Ecto neural progenitor cell (in vitro differentiated cells): ENCODE measurements around the gene MAP3K3.
A peak's percentile ranks its signal among the peaks of the same experiment; 100 is the strongest.

ENCODE experiments used
- DNase-seq: peaks from one replicate; pipeline ENCODE4 v3.0.0-alpha.2; 2018; ENCODE audit warnings: low spot score

Gene MAP3K3

DNA sequence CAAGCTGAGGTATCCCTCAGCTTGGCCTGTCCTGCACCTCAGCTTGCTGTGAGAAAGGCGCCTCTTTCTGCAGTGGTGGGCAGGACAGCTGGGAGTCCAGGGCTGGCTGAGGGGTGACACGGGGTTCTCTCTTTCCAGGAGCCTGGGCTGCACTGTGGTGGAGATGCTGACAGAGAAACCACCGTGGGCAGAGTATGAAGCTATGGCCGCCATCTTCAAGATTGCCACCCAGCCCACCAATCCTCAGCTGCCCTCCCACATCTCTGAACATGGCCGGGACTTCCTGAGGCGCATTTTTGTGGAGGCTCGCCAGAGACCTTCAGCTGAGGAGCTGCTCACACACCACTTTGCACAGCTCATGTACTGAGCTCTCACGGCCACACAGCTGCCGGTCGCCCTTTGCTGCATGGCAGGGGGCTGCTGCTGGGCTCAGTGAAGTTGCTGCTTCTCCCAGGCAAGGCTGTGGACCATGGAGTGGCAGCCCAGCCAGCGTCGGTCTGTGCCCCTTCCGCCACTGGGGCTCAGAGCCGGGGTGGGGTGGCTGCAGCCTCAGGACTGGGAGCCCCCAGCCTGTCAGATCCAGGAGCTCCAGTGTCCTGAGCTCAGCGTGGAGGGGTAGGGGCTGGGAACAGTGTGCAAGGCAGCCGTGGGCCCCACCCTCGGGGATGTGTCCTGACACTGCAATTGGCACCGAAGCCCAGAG lies 71.3 kb downstream of the MAP3K3 start:
- DNase-seq = no peak

DNA sequence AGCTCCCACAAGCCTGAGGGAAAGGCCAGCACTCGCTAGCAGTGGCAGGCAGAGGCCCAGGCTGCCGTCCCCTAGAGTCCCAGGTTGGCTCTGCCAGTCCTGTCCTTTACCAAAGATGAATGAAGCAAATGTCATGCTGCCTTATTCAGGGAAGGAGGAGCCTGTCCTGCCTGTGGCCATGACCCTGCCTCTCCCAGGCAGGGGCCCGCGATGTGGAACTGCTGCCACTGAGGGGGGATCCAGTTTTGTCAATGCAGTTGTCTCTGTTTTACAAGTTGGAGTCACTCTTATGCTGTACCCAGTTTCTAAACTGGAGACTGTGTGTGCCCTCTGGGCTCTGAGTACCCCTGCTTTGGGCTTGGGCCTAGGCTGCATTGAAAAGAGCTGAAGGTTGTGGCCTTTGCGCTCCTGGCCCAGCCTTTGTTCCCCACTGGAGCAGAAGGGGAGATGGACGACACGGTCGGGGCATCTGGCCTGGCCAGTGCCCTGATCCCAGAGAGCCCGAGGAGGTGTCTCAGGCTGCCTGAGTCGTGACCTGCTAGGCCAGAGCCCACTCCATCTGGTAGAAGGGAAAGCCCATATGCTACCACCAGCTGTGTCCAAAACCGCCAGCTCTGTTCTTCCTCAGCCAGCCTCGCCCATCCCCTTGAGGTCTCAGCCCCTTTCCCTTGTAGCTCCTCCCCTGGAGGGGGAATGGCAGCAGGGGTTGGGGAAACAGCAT lies 72.2 kb downstream of the MAP3K3 start:
- DNase-seq = no peak

GRCh38 chr17:63694950-63695773 lies 72.9 kb downstream of the MAP3K3 start:
- DNase-seq = no peak

GRCh38 chr17:63695889-63696288 lies 73.7 kb downstream of the MAP3K3 start:
- peak; percentile 43 for DNase-seq

- peak; percentile 65 for DNase-seq
These were observed 74.3 kb downstream of the MAP3K3 start for GRCh38 chr17:63696381-63696961.

GRCh38 chr17:63697341-63698286 lies 75.4 kb downstream of the MAP3K3 start:
- DNase-seq = peak; percentile 57

DNA sequence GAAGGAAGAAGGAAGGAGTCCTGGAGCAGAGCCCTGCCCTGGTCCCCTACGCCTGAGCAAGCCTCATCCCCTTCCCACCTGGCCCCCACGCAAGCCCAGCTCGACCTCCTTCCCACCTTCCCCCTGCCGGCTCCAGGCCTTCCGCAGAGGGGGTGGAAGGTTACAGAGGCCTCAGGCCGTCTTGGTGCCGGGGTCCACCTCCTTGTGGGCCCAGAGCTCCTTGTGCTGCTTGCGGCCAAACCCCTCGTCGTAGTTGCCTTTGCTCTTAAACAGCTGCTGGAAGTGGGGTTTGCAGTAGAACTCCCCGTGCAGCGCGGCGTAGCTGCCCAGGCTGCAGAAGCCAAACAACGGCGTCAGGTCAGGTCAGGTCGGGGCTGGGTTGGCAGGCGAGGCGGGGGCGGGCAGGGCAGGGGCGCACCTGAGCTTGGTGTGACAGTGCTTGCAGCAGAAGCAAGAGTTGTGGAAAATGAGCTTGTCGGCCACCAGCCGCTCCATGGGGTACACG lies 76.2 kb downstream of the MAP3K3 start:
- peak; percentile 58 for DNase-seq

GRCh38 chr17:63698886-63699637 lies 76.8 kb downstream of the MAP3K3 start:
- DNase-seq = peak; percentile 79

- peak; percentile 92 for DNase-seq
These were observed 77.7 kb downstream of the MAP3K3 start, which contains the start of gene LIMD2 for GRCh38 chr17:63699638-63700527. Gene LIMD2 (minus strand): TSS chr17:63700125. CDS start chr17:63699298, 827 bp downstream.

DNA sequence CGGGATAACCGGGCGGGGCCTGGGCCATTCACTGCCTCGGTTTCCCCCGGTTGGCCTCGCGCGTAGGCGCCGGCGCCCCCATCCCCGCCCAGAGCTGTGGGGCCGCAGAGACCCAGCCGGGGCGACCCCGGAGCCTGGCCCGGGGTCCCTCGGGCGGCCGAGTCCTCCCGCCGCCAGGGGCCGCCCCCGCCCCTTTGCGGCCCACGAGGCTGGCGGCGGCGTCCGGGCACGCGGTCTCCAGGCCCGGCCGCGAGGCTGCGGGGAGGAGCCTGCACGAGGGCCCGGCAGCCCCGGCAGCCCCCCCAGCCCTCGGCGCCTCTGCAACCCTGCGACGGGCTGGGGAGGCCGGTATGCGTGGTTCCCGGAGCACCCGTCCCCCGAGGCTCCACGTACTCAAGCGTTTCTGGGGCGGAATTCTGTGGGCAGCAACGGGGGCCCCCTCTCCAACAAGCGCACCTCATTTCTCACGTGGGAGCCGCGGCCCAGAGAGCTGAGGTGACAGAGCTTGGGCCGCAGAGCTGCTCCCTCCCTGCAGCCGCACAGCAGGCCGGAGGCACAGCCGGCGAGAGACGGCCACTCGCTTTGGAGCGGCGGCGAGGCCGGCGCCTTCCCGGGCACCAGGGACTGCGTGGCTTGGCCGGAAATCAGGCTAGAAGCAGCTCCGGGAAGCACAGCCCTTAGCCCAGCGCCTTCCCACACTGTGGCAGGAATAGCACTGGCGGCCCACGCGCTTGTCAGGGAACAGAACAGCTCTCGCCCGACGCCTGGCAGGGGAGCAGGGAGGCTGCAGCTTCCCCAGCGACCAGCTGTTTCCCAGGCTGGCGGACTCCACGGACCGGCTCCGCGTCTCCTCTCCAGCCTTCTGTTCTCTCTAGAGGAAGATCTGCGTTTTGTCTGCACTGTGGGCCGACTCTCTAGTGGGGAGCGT lies 78.6 kb downstream of the MAP3K3 start:
- DNase-seq = peak; percentile 78

GRCh38 chr17:63701456-63701820 lies 79.2 kb downstream of the MAP3K3 start:
- DNase-seq = no peak

DNA sequence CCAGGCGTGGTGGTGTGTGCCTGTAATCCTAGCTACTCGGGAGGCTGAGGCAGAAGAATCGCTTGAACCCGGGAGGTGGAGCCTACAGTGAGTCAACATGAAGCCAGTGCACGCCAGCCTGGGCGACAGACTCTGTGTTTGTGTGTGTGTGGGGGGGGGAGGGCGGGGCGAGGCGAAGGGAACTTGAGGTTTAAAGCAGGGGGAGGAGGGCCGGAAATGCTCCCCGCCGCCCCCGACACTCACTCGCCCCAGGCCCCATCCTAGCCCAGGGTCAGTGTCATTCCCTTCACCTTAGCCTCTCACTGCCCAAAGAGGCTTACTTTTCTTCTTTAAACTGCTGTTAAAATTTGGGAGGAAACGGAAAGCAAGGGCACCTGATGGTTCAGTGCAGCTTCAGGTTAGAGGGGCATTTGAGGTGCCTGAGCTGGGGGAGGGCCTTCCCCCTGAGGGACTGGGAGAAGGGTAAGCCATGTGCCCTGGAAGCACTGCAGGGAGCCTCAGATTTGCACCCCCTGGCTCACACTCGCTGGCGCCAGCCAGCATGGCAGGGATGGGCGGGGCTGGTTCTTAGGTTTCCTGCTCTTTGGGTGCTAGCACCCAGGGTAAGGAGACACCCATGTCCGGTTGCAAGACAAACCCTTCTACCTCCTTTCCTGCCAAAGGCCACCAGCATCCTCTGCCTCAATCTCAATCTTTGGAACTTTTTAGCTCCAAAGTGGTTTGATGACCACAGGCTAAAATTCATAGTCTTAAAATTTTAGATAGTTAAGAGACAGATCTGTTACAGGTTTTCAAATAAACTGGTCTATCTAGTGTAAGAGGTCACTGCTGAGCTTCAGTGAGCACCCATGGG lies 79.9 kb downstream of the MAP3K3 start:
- peak; percentile 41 for DNase-seq

DNA sequence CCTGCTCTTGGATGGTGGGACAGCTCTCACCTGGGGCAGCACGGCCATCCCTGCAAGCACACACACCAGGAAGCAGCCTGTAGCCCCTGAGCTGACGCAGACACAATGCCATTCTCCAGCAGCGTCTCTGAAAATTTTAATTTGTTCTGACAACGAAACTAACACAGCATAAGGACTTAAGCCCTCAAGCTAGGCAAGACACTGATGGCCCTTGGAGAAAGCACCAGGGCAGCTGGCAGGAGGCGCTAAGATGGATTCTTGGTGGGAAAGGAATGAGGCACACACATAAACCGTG lies 80.5 kb downstream of the MAP3K3 start:
- DNase-seq = peak; percentile 43

DNA sequence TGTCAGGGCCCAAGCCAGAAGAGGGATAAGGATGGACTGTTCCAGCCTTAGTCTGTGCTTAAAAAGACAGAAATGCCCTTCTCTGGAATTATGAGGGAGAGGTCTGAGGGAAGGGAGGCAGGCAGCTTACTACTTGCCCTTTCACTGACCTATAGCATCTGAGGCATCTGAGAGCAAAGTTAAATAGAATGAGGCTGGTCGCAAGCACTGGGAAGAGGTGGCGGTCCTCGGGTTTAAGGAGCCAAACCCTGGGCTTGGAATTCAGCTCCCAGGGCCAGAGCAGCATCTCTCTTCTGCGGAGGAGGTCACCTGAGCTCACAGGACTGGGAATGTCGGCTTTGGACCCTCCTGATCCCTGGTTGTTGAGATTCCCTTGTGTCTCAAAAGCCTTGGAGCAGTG lies 80.8 kb downstream of the MAP3K3 start:
- DNase-seq = peak; percentile 34

DNA sequence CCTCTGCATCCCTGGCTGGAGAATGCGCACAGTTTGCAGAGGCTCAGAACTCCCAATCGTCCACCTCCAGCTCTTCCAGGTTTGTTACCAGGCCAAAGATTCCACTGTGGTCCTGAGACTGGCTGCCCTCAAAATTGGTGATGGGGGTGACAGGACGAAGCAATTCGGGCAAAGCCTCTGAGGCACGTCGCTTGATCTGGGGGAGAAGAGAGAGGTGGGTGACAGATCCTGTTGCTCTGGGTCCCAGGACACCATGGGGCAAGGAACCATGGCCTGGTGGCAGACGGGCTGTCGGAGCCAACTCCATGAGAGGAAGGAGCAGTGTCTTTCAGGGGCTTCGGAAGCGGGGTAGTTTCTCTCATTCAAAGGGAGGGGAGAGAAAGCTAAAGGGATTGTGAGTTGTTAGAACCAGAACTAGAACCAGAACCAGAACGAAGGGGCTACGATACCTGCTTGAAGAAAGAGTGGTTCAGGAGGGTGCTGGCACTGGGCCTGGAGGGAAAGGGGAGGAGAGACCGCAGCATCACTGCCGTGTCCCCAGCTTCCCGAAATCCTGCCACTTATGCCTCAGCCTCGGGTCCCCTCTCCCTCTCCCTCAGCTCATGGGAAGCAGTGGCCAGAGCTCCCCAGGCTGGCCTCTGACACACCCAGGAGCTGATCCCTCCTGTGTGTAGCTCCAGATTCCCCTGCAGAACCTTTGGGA lies 81.5 kb downstream of the MAP3K3 start:
- DNase-seq = peak; percentile 43

DNA sequence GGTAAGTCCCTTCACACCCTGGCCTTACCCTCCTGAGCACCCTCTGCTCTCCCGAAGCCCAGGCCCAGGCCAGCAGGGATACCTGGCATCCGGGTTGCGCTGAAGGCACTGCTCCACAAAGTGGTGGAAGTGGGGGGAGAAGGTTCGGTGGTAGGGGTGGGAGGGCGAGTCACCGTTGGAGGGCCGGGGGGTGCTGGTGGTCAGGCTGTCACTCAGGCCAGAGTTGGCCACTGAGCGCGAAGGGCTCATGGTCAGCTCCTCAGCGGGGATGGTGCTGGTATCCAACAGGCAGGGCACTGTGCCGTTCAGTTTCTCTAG lies 82.0 kb downstream of the MAP3K3 start:
- no peak for DNase-seq

DNA sequence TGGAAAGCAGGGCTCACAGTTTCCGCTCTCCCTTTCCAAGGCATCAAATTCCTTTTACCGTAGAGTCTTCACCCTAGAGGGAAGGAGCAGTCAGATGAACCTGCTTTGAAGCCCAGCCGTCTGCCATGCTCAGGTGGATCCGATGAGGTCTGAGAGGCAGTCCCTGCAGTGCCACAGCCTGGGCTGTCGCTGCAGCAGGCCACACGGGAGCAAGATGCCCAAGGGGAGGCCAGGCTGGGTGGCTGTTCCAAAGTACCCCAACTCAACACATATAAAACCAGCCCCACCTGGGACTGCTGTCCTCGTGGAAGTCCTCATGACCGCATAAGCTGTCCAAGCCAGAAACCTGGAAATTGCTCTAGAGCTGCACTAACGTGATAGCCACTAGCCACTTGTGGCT lies 82.6 kb downstream of the MAP3K3 start:
- no peak for DNase-seq
